Measurements from ENCODE around the gene DNAI4.
"Not testable (repeated sequence)": the region's sequence is repeated elsewhere in the genome, so short reads cannot be mapped to it uniquely, and the experiment has no call there.

DNAI4 gene

GRCh38 chr1:66831529-66832239 lies 93.0 kb downstream of the DNAI4 start:
- DNase-seq = no peak

- no peak for DNase-seq
Observed at GRCh38 chr1:66824771-66825170, 99.9 kb downstream of the DNAI4 start.

GRCh38 chr1:66809736-66810326 lies 114.8 kb downstream of the DNAI4 start:
- no peak for DNase-seq

GRCh38 chr1:66809245-66809644 lies 115.4 kb downstream of the DNAI4 start:
- DNase-seq = no peak

GRCh38 chr1:66795839-66796238 lies 128.8 kb downstream of the DNAI4 start:
- DNase-seq = not testable (repeated sequence)

GRCh38 chr1:66791621-66792610 lies 132.7 kb downstream of the DNAI4 start:
- DNase-seq = no peak

GRCh38 chr1:66788231-66788939 lies 136.3 kb downstream of the DNAI4 start:
- DNase-seq = peak in 5 of 6 experiments; percentile 10 to 42 (median 24)

GRCh38 chr1:66787641-66788040 lies 137.0 kb downstream of the DNAI4 start:
- DNase-seq = no peak

GRCh38 chr1:66785800-66786199 lies 138.9 kb downstream of the DNAI4 start:
- not testable (repeated sequence) for DNase-seq

- DNase-seq = no peak
Observed at GRCh38 chr1:66779475-66780078, 145.1 kb downstream of the DNAI4 start.

GRCh38 chr1:66778969-66779368 lies 145.7 kb downstream of the DNAI4 start:
- no peak for DNase-seq

GRCh38 chr1:66778266-66778665 lies 146.4 kb downstream of the DNAI4 start:
- no peak for DNase-seq

- no peak for DNase-seq
Observed at GRCh38 chr1:66777831-66778230, 146.8 kb downstream of the DNAI4 start.

GRCh38 chr1:66775646-66776045 lies 149.0 kb downstream of the DNAI4 start:
- no peak for DNase-seq

- no peak for DNase-seq
Observed at GRCh38 chr1:66774438-66774837, 150.2 kb downstream of the DNAI4 start.

- no peak for DNase-seq
Observed at GRCh38 chr1:66773227-66773626, 151.4 kb downstream of the DNAI4 start.

- no peak for DNase-seq
Observed at GRCh38 chr1:66770694-66771093, 154.0 kb downstream of the DNAI4 start.

GRCh38 chr1:66770240-66770639 lies 154.4 kb downstream of the DNAI4 start:
- no peak for DNase-seq

GRCh38 chr1:66769512-66770229 lies 155.0 kb downstream of the DNAI4 start:
- peak in 3 of 6 experiments; percentile 11 to 50 (median 25) for DNase-seq

GRCh38 chr1:66768965-66769364 lies 155.7 kb downstream of the DNAI4 start:
- no peak for DNase-seq

- DNase-seq = no peak
Observed at GRCh38 chr1:66767626-66768025, 157.0 kb downstream of the DNAI4 start.

All from stimulated activated naive CD4-positive, alpha-beta T cell (primary cell).